K562 (cell line): Measurements from ENCODE around the gene ADGRA1.
"Not testable (repeated sequence)": the region's sequence is repeated elsewhere in the genome, so short reads cannot be mapped to it uniquely, and the experiment has no call there.

Experiments used
- CREM ChIP-seq: IDR thresholded peaks from 2 replicates; pipeline ENCODE4 v1.6.1; 2014; ENCODE audit warnings: antibody characterized with exemption, low read depth
- CUX1 ChIP-seq: fragments of 200-800 bp; sonication (Bioruptor generic); IDR thresholded peaks from 2 replicates; pipeline ENCODE4 v1.6.1; 2016; ENCODE audit warnings: missing genetic modification characterization, missing compliant biosample characterization
- ETS2 ChIP-seq: IDR thresholded peaks from 2 replicates; pipeline ENCODE4 v1.6.1; 2016; ENCODE audit warnings: borderline replicate concordance, missing genetic modification characterization, mild to moderate bottlenecking, moderate library complexity, missing compliant biosample characterization; ENCODE audit not compliant: poor library complexity, severe bottlenecking
- GATAD2A ChIP-seq: fragments of 450-650 bp; IDR thresholded peaks from 2 replicates; pipeline ENCODE4 v1.6.1; 2017
- KDM1A ChIP-seq, 2 experiments: fragments of 450-650 bp; IDR thresholded peaks; 2 replicates each; pipeline ENCODE4 v1.6.1; 2016; ENCODE audit warnings: mild to moderate bottlenecking in 2 of 2
- POLR2AphosphoS5 ChIP-seq: IDR thresholded peaks from 2 replicates; pipeline ENCODE4 v1.6.1; 2011; ENCODE audit warnings: mild to moderate bottlenecking, low read depth, low read length, moderate library complexity; ENCODE audit not compliant: control insufficient read depth, insufficient read depth
- U2AF2 ChIP-seq: fragments of 200-400 bp; formaldehyde crosslinking; optimal IDR thresholded peaks from 2 replicates; pipeline ENCODE3; 2017; ENCODE audit warnings: low read depth, mild to moderate bottlenecking, low read length
- ZFP30 ChIP-seq: fragments of 250-450 bp; sonication (Bioruptor Pico); IDR thresholded peaks from 2 replicates; pipeline ENCODE4 v1.8.0; 2022; ENCODE audit warnings: moderate library complexity, mild to moderate bottlenecking, inconsistent platforms, borderline replicate concordance
- ZFP36 ChIP-seq: fragments of 150-350 bp; IDR thresholded peaks from 2 replicates; pipeline ENCODE4 v1.6.1; 2018; ENCODE audit warnings: low read length, low read depth; ENCODE audit not compliant: partially characterized antibody
- ZNF121 ChIP-seq: sonication (generic); formaldehyde crosslinking; conservative IDR thresholded peaks from 2 replicates; pipeline ENCODE4 v1.8.0; 2022; ENCODE audit warnings: missing genetic modification reagents
- ZNF175 ChIP-seq: fragments of 200-800 bp; sonication (Bioruptor generic); IDR thresholded peaks from 2 replicates; pipeline ENCODE4 v1.6.1; 2016; ENCODE audit warnings: low read depth, mild to moderate bottlenecking, missing genetic modification characterization, missing compliant biosample characterization

DNA sequence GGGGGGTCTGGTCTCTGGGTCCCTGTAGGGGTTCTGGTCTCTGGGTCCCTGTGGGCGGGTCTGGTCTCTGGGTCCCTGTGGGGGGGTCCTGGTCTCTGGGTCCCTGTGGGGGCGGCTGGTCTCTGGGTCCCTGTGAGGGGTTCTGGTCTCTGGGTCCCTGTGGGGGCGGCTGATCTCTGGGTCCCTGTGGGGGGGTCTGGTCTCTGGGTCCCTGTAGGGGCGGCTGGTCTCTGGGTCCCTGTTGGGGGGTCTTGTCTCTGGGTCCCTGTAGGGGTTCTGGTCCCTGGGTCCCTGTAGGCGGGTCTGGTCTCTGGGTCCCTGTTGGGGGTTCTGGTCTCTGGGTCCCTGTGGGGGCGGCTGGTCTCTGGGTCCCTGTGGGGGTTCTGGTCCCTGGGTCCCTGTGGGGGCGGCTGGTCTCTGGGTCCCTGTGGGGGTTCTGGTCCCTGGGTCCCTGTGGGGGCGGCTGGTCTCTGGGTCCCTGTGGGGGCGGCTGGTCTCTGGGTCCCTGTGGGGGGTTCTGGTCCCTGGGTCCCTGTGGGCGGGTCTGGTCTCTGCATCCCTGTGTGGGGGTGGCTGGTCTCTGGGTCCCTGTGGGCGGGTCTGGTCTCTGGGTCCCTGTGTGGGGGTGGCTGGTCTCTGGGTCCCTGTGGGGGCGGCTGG is 49.9 kb downstream of the ADGRA1 start:
- TF ChIP-seq ZFP30 (CRISPR knock-in tag); CREM; ZNF121 (CRISPR knock-in tag); ETS2; GATAD2A; POLR2AphosphoS5; ZNF175 (CRISPR knock-in tag); KDM1A (IDR thresholded peaks at IDR 0.05); CUX1 (CRISPR knock-in tag); ZFP36; U2AF2: not testable (repeated sequence)
